GM18502 (cell line): ENCODE data around the gene KLHL3.
A peak's percentile ranks its signal among the peaks of the same experiment; 100 is the strongest.
"Not testable (repeated sequence)": the region's sequence is repeated elsewhere in the genome, so short reads cannot be mapped to it uniquely, and the experiment has no call there.

Source experiments
- ATAC-seq: cut with Tn5 transposase; IDR thresholded peaks from one replicate; pipeline ENCODE4 v1.9.1; 2021; ENCODE audit warnings: mild to moderate bottlenecking; ENCODE audit not compliant: unreplicated experiment, poor library complexity

Gene KLHL3

GRCh38 chr5:137672881-137673280 is 63.0 kb downstream of the KLHL3 start:
- no peak for ATAC-seq

- no peak for ATAC-seq
Measured at GRCh38 chr5:137672001-137672400, 63.9 kb downstream of the KLHL3 start.

- ATAC-seq: no peak
Measured at GRCh38 chr5:137669811-137670210, 66.1 kb downstream of the KLHL3 start.

GRCh38 chr5:137668637-137669036 is 67.3 kb downstream of the KLHL3 start:
- no peak for ATAC-seq

- no peak for ATAC-seq
Measured at GRCh38 chr5:137667341-137667740, 68.5 kb downstream of the KLHL3 start.

GRCh38 chr5:137666901-137667300 is 69.0 kb downstream of the KLHL3 start:
- ATAC-seq: no peak

DNA sequence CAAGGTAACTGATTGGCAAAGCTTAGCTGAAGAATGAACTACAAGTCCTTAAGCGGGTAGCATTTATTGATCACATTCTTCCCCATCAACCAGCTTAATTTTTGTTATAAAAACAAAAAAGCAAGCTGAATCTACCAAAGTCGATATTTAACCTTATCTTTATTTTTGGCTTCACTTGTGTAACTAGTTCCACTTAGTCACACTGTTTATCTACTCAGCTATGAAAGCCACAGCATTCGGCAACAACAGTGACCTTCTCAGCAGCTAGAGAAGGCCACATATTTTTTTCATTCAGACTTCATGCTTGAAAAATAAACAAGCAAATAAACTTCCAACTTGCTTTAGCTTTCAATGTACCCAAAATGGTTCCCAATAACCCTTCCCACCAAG is 69.4 kb downstream of the KLHL3 start:
- ATAC-seq: peak; percentile 46

GRCh38 chr5:137665678-137666460 is 70.0 kb downstream of the KLHL3 start:
- peak; percentile 100 for ATAC-seq

GRCh38 chr5:137660349-137660817 is 75.5 kb downstream of the KLHL3 start:
- ATAC-seq: peak; percentile 89

GRCh38 chr5:137659209-137659608 is 76.7 kb downstream of the KLHL3 start:
- no peak for ATAC-seq

- ATAC-seq: no peak
Measured at GRCh38 chr5:137658324-137658723, 77.6 kb downstream of the KLHL3 start.

- no peak for ATAC-seq
Measured at GRCh38 chr5:137657073-137657472, 78.8 kb downstream of the KLHL3 start.

GRCh38 chr5:137656558-137656957 is 79.3 kb downstream of the KLHL3 start:
- no peak for ATAC-seq

GRCh38 chr5:137651022-137651421 is 84.9 kb downstream of the KLHL3 start:
- ATAC-seq: no peak

DNA sequence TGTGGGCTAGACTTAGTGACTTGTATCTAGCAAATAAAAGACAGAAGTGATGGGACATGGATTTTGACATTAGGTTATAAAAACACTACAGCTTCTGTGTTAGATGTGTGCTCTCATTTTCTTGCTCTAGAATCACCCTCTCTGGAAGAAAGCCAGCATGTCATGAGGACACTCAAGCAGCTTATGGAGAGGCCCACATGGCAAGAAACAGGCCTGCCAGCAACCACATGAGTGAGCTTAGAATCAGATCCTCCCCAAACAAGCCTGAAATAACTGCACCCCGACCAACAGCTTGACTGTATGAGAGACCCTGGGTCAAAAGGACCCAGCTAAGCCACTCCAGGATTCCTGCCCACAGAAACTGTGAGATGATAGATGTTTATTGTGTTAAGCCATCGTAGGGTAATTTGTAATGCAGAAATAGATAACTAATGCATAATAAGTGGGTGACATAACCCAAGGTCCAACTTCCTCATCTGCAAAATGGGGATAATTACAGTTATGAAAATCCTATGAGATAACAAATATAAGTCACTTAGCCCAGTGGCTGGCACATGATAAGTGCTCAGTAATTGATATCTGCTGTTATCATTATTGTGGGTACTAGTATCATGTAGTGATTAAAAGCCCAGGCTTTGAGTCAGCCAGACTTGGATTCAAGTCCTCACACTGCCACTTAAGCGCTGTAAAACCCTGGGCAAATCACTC is 86.5 kb downstream of the KLHL3 start:
- ATAC-seq: no peak

DNA sequence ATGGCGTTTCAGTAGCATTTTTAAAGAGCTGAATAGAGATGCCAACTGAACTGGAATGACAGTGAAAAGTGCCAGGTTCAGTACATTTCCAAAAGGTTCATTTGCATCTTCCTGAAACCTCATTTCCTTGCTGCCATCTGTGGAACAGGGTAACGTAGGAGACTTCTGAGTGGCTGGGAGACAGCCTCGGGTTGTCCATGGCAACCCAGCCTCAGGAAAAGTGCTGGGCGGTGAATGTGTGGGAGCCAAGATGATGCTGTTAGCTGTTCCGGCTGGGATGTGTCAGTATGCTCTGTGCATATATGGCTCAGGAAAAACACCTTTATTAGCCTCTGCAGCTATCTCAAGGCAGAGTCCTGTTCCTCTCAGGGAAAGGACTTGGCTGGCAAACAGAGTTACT is 87.5 kb downstream of the KLHL3 start:
- no peak for ATAC-seq

DNA sequence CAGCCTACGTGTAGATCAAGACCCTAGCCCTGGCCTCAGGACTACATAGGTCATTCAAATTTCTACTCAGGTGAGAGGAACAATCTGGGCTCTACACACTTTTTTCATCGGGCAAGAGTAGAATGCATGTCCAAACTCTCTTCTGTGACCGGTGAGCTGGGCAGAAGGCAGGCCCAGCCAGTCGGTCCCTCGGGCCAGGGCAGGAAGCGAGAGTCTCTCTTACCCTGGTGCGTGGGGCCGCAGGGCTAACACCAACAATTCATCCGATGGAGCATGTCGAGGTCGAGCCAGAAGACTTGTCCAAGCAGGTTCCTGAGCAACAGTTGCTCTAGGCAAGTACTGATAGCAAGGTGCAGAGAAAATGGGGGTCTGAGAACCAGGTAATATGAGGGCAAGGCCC is 88.5 kb downstream of the KLHL3 start:
- no peak for ATAC-seq

DNA sequence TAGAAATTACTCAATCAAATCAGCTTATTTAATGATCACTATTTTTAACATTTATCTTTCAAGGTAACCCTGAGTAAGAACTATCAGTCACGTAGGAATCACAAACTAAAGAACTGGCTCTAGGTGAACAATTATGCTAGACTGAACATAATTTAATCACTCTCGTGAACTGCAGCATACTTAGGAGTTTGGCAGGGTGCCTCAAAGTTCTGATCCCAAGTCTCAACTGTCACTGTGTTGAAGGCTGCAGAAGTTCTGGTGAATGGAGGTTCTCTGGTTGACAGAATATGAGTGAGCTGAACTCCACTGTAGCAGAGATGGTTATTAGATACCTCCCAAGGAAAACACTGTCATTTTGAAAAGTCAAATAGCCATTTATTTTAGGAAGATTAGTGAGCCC is 89.1 kb downstream of the KLHL3 start:
- no peak for ATAC-seq

DNA sequence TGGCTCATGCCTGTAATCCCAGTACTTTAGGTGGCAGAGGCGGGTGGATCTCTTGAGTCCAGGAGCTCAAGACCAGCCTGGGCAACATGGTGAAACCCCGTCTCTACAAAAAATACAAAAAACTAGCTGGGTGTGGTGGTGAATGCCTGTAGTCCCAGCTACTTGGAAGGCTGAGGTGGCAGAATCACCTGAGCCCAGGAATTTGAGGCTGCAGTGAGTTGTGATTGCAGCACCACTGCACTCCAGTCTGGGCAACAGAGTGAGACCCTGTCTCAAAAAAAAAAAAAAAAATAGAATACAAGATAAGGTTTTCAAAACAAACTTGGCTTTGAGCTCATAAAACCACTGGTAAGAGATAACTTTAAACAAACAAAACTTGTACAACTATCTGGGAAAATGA is 92.8 kb downstream of the KLHL3 start:
- ATAC-seq: not testable (repeated sequence)

- no peak for ATAC-seq
Measured at GRCh38 chr5:137642091-137642490, 93.8 kb downstream of the KLHL3 start.

- ATAC-seq: no peak
Measured at GRCh38 chr5:137641148-137641547, 94.7 kb downstream of the KLHL3 start.

DNA sequence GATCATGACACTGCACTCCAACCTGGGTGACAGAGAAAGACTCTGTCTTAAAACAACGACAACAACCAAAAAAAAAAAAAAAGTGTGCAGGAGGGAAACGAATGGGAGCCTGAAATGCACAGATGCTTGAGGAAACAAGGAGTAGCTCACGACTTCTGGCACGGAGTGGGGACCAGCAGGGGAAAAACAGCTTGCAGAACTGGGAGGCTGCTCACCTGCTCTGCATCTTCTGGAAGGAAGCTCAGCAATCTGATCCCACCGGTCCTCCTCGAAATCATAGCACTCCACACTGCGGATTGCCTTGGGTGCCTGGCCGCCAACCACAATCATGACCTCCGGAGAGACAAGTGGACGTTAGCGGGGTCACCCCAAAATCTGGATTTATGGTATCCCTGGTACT is 96.2 kb downstream of the KLHL3 start:
- ATAC-seq: no peak
